ENCODE measurements around the gene ITPRIP. TPM values are rescaled to one million over a fixed set of nuclear protein-coding genes. Genes with fewer than 3 reads are reported as not detected.

Gene ITPRIP
- total RNA-seq, 1 experiment from 2014 or later = 24.8 TPM

DNA sequence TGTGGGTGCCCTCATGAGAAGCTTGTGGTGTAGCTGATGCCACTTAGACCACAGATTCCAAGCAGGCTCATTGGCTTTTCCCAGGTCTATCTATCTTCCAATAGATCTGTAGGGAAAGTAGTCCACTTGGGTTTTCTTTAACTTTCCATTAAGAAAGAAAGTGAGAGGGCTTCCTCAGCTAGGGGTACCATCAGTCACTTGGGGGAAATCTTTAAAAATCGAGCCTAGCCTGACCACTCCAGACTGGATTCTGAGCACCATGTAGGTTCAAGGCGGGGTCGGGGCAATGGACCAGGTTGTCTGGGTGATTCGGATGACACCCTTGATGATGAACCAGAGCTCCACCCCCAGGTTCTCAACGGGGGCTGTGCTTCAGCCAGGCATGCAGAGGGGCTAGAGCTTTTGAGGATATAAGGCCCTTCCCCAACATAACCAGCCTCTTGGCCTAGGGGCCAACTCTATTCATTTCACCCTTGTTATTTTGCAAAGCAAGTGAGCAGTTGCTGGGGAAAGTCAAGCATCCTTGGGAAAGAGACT lies 27.0 kb downstream of the ITPRIP start:
- H3K9me3 ChIP-seq (ENCODE audit: low read depth, low read length, poor library complexity, severe bottlenecking) = no peaks in the 10 kb centered on the region
- no TSS peak for BruUV-seq (replicated peaks)
- ChIA-PET CTCF (no interaction called here), POLR2A (ENCODE audit: low non-redundant PET) (interaction anchor here (0.5 kb wide), 1 partner anchor 486 kb away, joined by 3 read pairs; no protein-coding TSS in a partner anchor)
- TF ChIP-seq, protein P1, sequence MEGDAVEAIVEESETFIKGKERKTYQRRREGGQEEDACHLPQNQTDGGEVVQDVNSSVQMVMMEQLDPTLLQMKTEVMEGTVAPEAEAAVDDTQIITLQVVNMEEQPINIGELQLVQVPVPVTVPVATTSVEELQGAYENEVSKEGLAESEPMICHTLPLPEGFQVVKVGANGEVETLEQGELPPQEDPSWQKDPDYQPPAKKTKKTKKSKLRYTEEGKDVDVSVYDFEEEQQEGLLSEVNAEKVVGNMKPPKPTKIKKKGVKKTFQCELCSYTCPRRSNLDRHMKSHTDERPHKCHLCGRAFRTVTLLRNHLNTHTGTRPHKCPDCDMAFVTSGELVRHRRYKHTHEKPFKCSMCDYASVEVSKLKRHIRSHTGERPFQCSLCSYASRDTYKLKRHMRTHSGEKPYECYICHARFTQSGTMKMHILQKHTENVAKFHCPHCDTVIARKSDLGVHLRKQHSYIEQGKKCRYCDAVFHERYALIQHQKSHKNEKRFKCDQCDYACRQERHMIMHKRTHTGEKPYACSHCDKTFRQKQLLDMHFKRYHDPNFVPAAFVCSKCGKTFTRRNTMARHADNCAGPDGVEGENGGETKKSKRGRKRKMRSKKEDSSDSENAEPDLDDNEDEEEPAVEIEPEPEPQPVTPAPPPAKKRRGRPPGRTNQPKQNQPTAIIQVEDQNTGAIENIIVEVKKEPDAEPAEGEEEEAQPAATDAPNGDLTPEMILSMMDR (conservative IDR thresholded peaks at IDR 0.05; ENCODE audit: low read depth, low read length) = no peak
- no peak for TF ChIP-seq EZH2 (IDR thresholded peaks at IDR 0.05; ENCODE audit: borderline replicate concordance, low read depth, low read length, poor library complexity, severe bottlenecking)
- peaks cover 45% of the 10 kb centered on the region for H3K36me3 ChIP-seq (ENCODE audit: insufficient read depth, low read length, poor library complexity, severe bottlenecking)
- no peak for DNase-seq (ENCODE audit: low spot score)
- peak overlapping the region; percentile 30 for H3K27ac ChIP-seq (ENCODE audit: low read depth, low read length, poor library complexity, severe bottlenecking)
- no peaks in the 10 kb centered on the region for H3K27me3 ChIP-seq (replicated peaks; ENCODE audit: insufficient read depth, low read depth, low read length, poor library complexity)
- no peak overlapping the region for H3K4me3 ChIP-seq (ENCODE audit: low read depth, low read length, poor library complexity, severe bottlenecking)
- H3K4me1 ChIP-seq (ENCODE audit: insufficient read depth, low read length, poor library complexity, severe bottlenecking) = no peaks in the 10 kb centered on the region
- intact Hi-C loops (cut with micrococcal nuclease; ENCODE audit: unreplicated experiment) = no loop called here

DNA sequence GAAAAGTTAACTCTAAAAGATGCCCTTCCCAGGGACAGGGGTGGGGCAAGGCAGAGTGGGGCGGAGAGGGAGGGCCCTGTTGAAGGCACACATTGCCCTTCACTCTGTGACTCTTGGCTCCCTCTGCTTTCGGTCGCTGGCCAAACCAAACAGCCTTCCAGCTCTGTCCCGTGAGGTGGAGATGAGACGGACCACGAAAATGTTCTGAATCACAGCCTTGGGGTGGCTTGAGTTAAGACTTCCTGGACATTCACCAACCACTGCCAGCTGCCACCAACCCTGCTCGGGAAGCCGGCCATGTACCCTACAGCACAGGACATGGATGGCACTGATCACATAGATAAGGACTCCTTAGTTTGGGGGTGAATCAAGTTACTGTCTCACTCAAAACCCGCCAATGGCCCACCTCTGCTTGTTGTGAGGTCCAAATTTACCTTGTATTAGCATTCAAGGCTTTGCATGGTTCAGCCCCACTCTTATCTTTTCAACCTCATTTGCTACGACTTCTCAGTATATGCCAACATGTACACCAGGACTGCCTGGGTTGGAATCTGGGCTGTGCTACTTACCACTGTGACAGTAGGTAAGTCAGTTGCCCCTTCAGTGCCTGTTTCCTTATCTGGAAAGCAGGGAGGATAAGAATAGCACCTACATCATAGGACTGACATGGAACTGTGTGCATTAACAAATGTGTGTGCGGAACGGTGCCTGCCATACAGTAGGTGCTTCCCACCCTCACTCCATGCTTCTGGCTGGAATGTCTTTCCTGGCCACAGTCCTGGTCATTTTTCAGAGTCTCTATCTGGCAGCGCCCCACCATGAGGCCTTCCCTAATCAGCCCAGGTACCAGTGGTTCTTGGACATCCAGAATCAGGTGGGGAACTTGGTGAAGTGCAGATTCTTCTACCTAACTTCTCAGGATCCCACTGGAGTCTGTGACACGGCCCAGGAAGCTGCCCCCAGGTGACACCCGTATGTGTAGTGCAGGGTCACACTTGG lies 28.0 kb downstream of the ITPRIP start:
- BruUV-seq (replicated peaks) = no TSS peak
- POLR2A ChIA-PET (ENCODE audit: low non-redundant PET) = no interaction called here
- intact Hi-C loops (cut with micrococcal nuclease; ENCODE audit: unreplicated experiment) = no loop called here

DNA sequence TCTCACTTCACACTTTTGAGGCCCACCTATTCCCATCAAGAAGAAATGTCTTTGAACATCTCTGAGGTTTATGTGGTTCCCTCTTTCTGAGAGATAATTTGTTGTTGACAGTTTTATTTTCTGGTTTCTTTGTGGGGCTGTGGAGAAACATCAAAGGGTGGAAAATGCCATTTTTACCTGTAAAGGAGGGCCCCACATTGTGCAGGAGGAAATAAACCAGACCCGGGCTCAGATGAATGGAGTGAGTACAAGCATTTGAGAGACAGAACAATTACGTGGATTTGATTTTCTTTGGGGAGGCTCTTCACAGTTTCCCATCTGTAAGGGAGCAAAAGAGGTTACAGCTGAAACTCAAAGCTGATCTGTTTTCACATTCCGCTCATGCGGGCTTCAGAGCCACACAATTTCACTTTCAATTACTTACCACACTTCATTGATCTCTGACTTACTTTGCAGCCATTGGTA lies 29.8 kb downstream of the ITPRIP start:
- ChIA-PET CTCF (no interaction called here), POLR2A (ENCODE audit: low non-redundant PET) (no interaction called here)
- intact Hi-C loops (cut with micrococcal nuclease; ENCODE audit: unreplicated experiment) = no loop called here
- no peak overlapping the region for H3K4me3 ChIP-seq (ENCODE audit: low read depth, low read length, poor library complexity, severe bottlenecking)
- no peaks in the 10 kb centered on the region for H3K4me1 ChIP-seq (ENCODE audit: insufficient read depth, low read length, poor library complexity, severe bottlenecking)
- H3K36me3 ChIP-seq (ENCODE audit: insufficient read depth, low read length, poor library complexity, severe bottlenecking) = peaks cover 20% of the 10 kb centered on the region
- no peaks in the 10 kb centered on the region for H3K27me3 ChIP-seq (replicated peaks; ENCODE audit: insufficient read depth, low read depth, low read length, poor library complexity)
- no peak for TF ChIP-seq EZH2 (IDR thresholded peaks at IDR 0.05; ENCODE audit: borderline replicate concordance, low read depth, low read length, poor library complexity, severe bottlenecking)
- TF ChIP-seq, protein P1 (conservative IDR thresholded peaks at IDR 0.05; ENCODE audit: low read depth, low read length) = no peak
- no TSS peak for BruUV-seq (replicated peaks)
- no peak overlapping the region for H3K27ac ChIP-seq (ENCODE audit: low read depth, low read length, poor library complexity, severe bottlenecking)
- H3K9me3 ChIP-seq (ENCODE audit: low read depth, low read length, poor library complexity, severe bottlenecking) = no peaks in the 10 kb centered on the region
- DNase-seq (ENCODE audit: low spot score) = no peak

More for the DNA sequence above, 28.0 kb downstream of the ITPRIP start:
- H3K27me3 ChIP-seq (replicated peaks; ENCODE audit: insufficient read depth, low read depth, low read length, poor library complexity) = no peaks in the 10 kb centered on the region
- CTCF ChIA-PET = no interaction called here
- no peak for DNase-seq (ENCODE audit: low spot score)
- H3K4me3 ChIP-seq (ENCODE audit: low read depth, low read length, poor library complexity, severe bottlenecking) = no peak overlapping the region
- no peaks in the 10 kb centered on the region for H3K4me1 ChIP-seq (ENCODE audit: insufficient read depth, low read length, poor library complexity, severe bottlenecking)
- peaks cover 39% of the 10 kb centered on the region for H3K36me3 ChIP-seq (ENCODE audit: insufficient read depth, low read length, poor library complexity, severe bottlenecking)
- no peaks in the 10 kb centered on the region for H3K9me3 ChIP-seq (ENCODE audit: low read depth, low read length, poor library complexity, severe bottlenecking)
- no peak overlapping the region for H3K27ac ChIP-seq (ENCODE audit: low read depth, low read length, poor library complexity, severe bottlenecking)
- TF ChIP-seq, protein P1 (conservative IDR thresholded peaks at IDR 0.05; ENCODE audit: low read depth, low read length) = no peak
- TF ChIP-seq EZH2 (IDR thresholded peaks at IDR 0.05; ENCODE audit: borderline replicate concordance, low read depth, low read length, poor library complexity, severe bottlenecking) = no peak
